Transverse colon (tissue), 3 donors: ENCODE data around the gene MESP1.

Source experiments
- EP300 ChIP-seq: sonication (generic); formaldehyde crosslinking; IDR thresholded peaks from one replicate; pipeline ENCODE4 v1.6.1; 2017; ENCODE audit warnings: antibody characterized with exemption, low read depth
- POLR2A ChIP-seq: fragments of 450-650 bp; IDR thresholded peaks from one replicate; pipeline ENCODE4 v1.6.1; 2016; ENCODE audit warnings: antibody characterized with exemption, mild to moderate bottlenecking, moderate library complexity
- TF ChIP-seq, protein P1 (sequence below), 5 experiments: fragments of 200-600 bp in 3 of 5; fragments of 450-650 bp in 2 of 5; sonication (generic) in 3 of 5; IDR thresholded peaks; 1 replicate in 2 of 5; 2 replicates in 3 of 5; pipeline ENCODE4 v1.5.1; 2016 to 2017; ENCODE audit warnings: antibody characterized with exemption in 5 of 5, inconsistent platforms in 3 of 5, mild to moderate bottlenecking in 2 of 5, moderate library complexity in 1 of 5

DNA sequence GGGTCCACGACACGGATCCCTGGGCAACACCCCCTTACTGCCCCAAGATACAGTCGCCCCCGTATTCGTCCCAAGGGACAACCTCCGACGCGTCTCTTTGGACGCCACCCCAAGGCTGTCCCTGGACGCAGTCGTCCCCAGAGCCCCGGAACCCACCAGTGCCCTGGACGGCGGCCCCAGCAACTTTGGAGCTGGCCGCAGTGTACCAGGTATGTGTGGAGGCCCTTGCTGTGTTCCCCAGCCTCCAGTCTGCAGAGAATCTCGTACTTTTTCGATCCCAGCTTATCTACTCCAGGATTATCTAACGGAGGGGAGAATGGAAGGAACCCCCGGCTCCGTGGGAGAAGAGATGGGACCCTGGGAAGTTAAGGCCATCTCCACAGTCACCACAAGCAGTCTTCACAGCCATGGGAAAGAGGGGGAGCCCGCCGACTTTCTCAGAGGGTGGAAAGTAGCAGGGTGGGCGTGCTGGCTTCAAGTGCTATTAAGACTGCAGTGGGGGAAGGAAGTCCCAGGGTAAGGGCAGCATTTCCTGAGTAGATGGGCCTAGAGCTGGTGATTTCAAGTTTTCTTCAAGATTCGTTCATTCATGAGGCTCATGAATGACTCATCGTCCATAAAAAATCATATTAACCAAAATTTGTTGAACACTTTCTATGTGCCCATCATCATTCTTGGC lies 26.2 kb upstream of the MESP1 start:
- TF ChIP-seq, protein P1, sequence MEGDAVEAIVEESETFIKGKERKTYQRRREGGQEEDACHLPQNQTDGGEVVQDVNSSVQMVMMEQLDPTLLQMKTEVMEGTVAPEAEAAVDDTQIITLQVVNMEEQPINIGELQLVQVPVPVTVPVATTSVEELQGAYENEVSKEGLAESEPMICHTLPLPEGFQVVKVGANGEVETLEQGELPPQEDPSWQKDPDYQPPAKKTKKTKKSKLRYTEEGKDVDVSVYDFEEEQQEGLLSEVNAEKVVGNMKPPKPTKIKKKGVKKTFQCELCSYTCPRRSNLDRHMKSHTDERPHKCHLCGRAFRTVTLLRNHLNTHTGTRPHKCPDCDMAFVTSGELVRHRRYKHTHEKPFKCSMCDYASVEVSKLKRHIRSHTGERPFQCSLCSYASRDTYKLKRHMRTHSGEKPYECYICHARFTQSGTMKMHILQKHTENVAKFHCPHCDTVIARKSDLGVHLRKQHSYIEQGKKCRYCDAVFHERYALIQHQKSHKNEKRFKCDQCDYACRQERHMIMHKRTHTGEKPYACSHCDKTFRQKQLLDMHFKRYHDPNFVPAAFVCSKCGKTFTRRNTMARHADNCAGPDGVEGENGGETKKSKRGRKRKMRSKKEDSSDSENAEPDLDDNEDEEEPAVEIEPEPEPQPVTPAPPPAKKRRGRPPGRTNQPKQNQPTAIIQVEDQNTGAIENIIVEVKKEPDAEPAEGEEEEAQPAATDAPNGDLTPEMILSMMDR (IDR thresholded peaks at IDR 0.05): no peak
- TF ChIP-seq POLR2A: no peak
- no peak for TF ChIP-seq EP300
